K562 (cell line): ENCODE measurements around the gene C2orf76. TPM values are rescaled to one million over a fixed set of nuclear protein-coding genes. Genes with fewer than 3 reads are reported as not detected.

Experiments
- ELF4 ChIP-seq: fragments of 450-650 bp; formaldehyde crosslinking; IDR thresholded peaks from 2 replicates; pipeline ENCODE4 v1.4.0; 2022; ENCODE audit warnings: missing genetic modification characterization
- FOXO4 ChIP-seq: fragments of 450-650 bp; formaldehyde crosslinking; IDR thresholded peaks from 2 replicates; pipeline ENCODE4 v1.4.0; 2020; ENCODE audit warnings: mild to moderate bottlenecking, moderate library complexity
- GATAD2A ChIP-seq: fragments of 450-650 bp; IDR thresholded peaks from 2 replicates; pipeline ENCODE4 v1.6.1; 2017
- HOMEZ ChIP-seq: fragments of 250-450 bp; sonication (Bioruptor Pico); IDR thresholded peaks from 2 replicates; pipeline ENCODE4 v1.4.0; 2020; ENCODE audit warnings: mild to moderate bottlenecking, moderate library complexity
- HOXB6 ChIP-seq: fragments of 250-450 bp; sonication (Bioruptor Pico); IDR thresholded peaks from 2 replicates; pipeline ENCODE4 v1.5.1; 2022; ENCODE audit warnings: mild to moderate bottlenecking, borderline replicate concordance
- KDM5B ChIP-seq: fragments of 200-600 bp; sonication (generic); IDR thresholded peaks from 2 replicates; pipeline ENCODE4 v1.6.1; 2012; ENCODE audit warnings: low read depth, mild to moderate bottlenecking, moderate library complexity, low read length, control low read depth, inconsistent platforms; ENCODE audit not compliant: insufficient replicate concordance
- KLF1 ChIP-seq: fragments of 450-650 bp; IDR thresholded peaks from 2 replicates; pipeline ENCODE4 v1.6.1; 2016; ENCODE audit warnings: missing genetic modification characterization, missing compliant biosample characterization
- MCM7 ChIP-seq, 2 experiments: fragments of 450-650 bp; IDR thresholded peaks; 2 replicates each; pipeline ENCODE4 v1.6.1; 2016 to 2018
- SMARCA4 ChIP-seq: fragments of 450-650 bp; IDR thresholded peaks from 2 replicates; pipeline ENCODE4 v1.6.1; 2016
- SRF ChIP-seq, 2 experiments: fragments of 250-450, 450-650 bp in 1 of 2; sonication (Bioruptor Pico) in 1 of 2; sonication (generic) in 1 of 2; formaldehyde crosslinking; IDR thresholded peaks; 2 replicates each; pipeline versions ENCODE4 v1.5.0 to v1.5.1; 2020 to 2022; ENCODE audit warnings: mild to moderate bottlenecking in 1 of 2, missing genetic modification reagents in 1 of 2
- TAF1 ChIP-seq: IDR thresholded peaks from 2 replicates; pipeline ENCODE4 v1.6.1; 2011; ENCODE audit warnings: mild to moderate bottlenecking, low read length, moderate library complexity; ENCODE audit not compliant: insufficient read depth, control insufficient read depth, severe bottlenecking; ENCODE audit errors: extremely low read depth
- TAL1 ChIP-seq: fragments of 450-650 bp; IDR thresholded peaks from 2 replicates; pipeline ENCODE4 v1.6.1; 2016; ENCODE audit warnings: mild to moderate bottlenecking
- TCF15 ChIP-seq: fragments of 250-450 bp; sonication (Bioruptor Pico); IDR thresholded peaks from 2 replicates; pipeline ENCODE4 v1.8.0; 2022; ENCODE audit warnings: moderate library complexity, mild to moderate bottlenecking, inconsistent platforms
- WHSC1 ChIP-seq: IDR thresholded peaks from one replicate; pipeline ENCODE4 v1.6.1; 2012; ENCODE audit warnings: low read length, control low read depth, inconsistent platforms
- ZBTB5 ChIP-seq: fragments of 450-650 bp; IDR thresholded peaks from 2 replicates; pipeline ENCODE4 v1.6.1; 2017; ENCODE audit warnings: antibody characterized with exemption
- ZFX ChIP-seq: sonication (generic); formaldehyde crosslinking; IDR thresholded peaks from 2 replicates; pipeline ENCODE4 v1.8.0; 2022; ENCODE audit warnings: mild to moderate bottlenecking, missing genetic modification reagents, moderate library complexity
- ZMIZ1 ChIP-seq, 2 experiments: fragments of 150-350 bp in 1 of 2; IDR thresholded peaks; 2 replicates each; pipeline ENCODE4 v1.6.1; 2012 to 2016; ENCODE audit warnings: low read depth in 2 of 2, low read length in 2 of 2, mild to moderate bottlenecking in 1 of 2, moderate library complexity in 1 of 2
- ZNF282 ChIP-seq: sonication (generic); formaldehyde crosslinking; IDR thresholded peaks from 2 replicates; pipeline ENCODE4 v1.8.1; 2023; ENCODE audit warnings: missing genetic modification reagents
- ZNF384 ChIP-seq: IDR thresholded peaks from 2 replicates; pipeline ENCODE4 v1.6.1; 2012; ENCODE audit warnings: low read depth, low read length, improper control_type of control experiment
- polyA plus RNA-seq, 8 experiments: library from polyadenylated mRNA; depleted of rRNA in 4 of 8; stranded (reverse) in 5 of 8; unstranded in 3 of 8; fragments of >200 nt; fragmentation: Nextera tagmentation in 2 of 8; fragmentation: Illumina TruSeq in 1 of 8; extraction: Ambion mirVana in 2 of 8; extraction: Trizol in 1 of 8; gene quantifications; 2 replicates each; pipeline versions ENCODE4 v1.2.1 to v1.2.3, GENCODE V29; 2011 to 2014; ENCODE audit warnings: inconsistent platforms in 1 of 8, missing spikeins in 1 of 8
- total RNA-seq, 7 experiments: library from RNA; depleted of rRNA in 6 of 7; stranded (reverse); fragments of >200 nt in 6 of 7; fragmentation: Illumina TruSeq in 2 of 7; extraction: Trizol in 2 of 7; gene quantifications; 2 replicates each; pipeline versions ENCODE4 v1.2.1 to v1.2.3, GENCODE V29; 2011 to 2021; ENCODE audit warnings: low replicate concordance in 1 of 7

Gene C2orf76
- total and polyA plus RNA-seq, 9 of the 15 experiments (the other 6 are each of a cell fraction or from before 2014, with no cell fraction given): 4.8 to 26.2 (median 14.5) TPM

GRCh38 chr2:119338826-119339561 lies 27.6 kb downstream of the C2orf76 start (continued):
- TF ChIP-seq ZBTB5: no peak
- TF ChIP-seq TCF15 (CRISPR knock-in tag): peak; percentile 89; the same call in 1 of the 2 replicates
- TF ChIP-seq KLF1 (tag): no peak
- no peak for TF ChIP-seq MCM7 (IDR thresholded peaks at IDR 0.05)
- TF ChIP-seq HOXB6 (CRISPR knock-in tag): no peak
- no peak for TF ChIP-seq ZNF384
- TF ChIP-seq TAL1: peak; percentile 52
- TF ChIP-seq FOXO4: peak; percentile 82; the same call in 1 of the 2 replicates
- TF ChIP-seq WHSC1: no peak
- no peak for TF ChIP-seq ZMIZ1 (IDR thresholded peaks at IDR 0.05; ENCODE audit: low read depth in 2 of 2, low read length in 2 of 2)
- 0 out of 2 replicates have a peak, but pooled peaks have one; percentile 48 for TF ChIP-seq HOMEZ (CRISPR knock-in tag)
- peak in 1 of 2 experiments; percentile 56; a peak in 1 of 4 replicates for TF ChIP-seq SRF (CRISPR knock-in tag; IDR thresholded peaks at IDR 0.05)
- no peak for TF ChIP-seq TAF1
- peak; percentile 61; the same call in 1 of the 2 replicates for TF ChIP-seq SMARCA4
- TF ChIP-seq GATAD2A: no peak
- TF ChIP-seq ZFX (CRISPR knock-in tag): no peak
- no peak for TF ChIP-seq ZNF282
- TF ChIP-seq ELF4: no peak
- TF ChIP-seq KDM5B: no peak
